ENCODE data around the gene PLPPR4.
"Not testable (repeated sequence)": the region's sequence is repeated elsewhere in the genome, so short reads cannot be mapped to it uniquely, and the experiment has no call there.

Gene PLPPR4

GRCh38 chr1:99264201-99265021 is at the start of gene PLPPR4:
PLPPR4 (plus strand) TSS chr1:99264492; CDS start chr1:99264594, 102 bp downstream.
- intact Hi-C loops (cut with DNase I): loop anchor here (10.0 kb wide), 1 partner anchor 190 kb away; no protein-coding TSS in a partner anchor
- peak; percentile 6 to 85 (median 64) for DNase-seq

GRCh38 chr1:99216956-99217355 is 47.3 kb upstream of the PLPPR4 start:
- intact Hi-C loops (cut with DNase I): no loop called here
- DNase-seq: no peak

- intact Hi-C loops (cut with DNase I): no loop called here
- no peak for DNase-seq
Observed at GRCh38 chr1:99217599-99217998, 46.7 kb upstream of the PLPPR4 start.

- intact Hi-C loops (cut with DNase I): no loop called here
- no peak for DNase-seq
Observed at GRCh38 chr1:99218572-99218971, 45.7 kb upstream of the PLPPR4 start.

GRCh38 chr1:99218999-99219398 is 45.3 kb upstream of the PLPPR4 start:
- no peak for DNase-seq
- intact Hi-C loops (cut with DNase I): no loop called here

GRCh38 chr1:99227056-99227897 is 37.0 kb upstream of the PLPPR4 start:
- intact Hi-C loops (cut with DNase I): no loop called here
- DNase-seq: no peak

GRCh38 chr1:99228153-99228552 is 36.1 kb upstream of the PLPPR4 start:
- intact Hi-C loops (cut with DNase I): no loop called here
- no peak for DNase-seq

- DNase-seq: no peak
- intact Hi-C loops (cut with DNase I): no loop called here
Observed at GRCh38 chr1:99229122-99229521, 35.2 kb upstream of the PLPPR4 start.

- DNase-seq: no peak
- intact Hi-C loops (cut with DNase I): no loop called here
Observed at GRCh38 chr1:99230695-99231094, 33.6 kb upstream of the PLPPR4 start.

GRCh38 chr1:99232172-99232571 is 32.1 kb upstream of the PLPPR4 start:
- intact Hi-C loops (cut with DNase I): no loop called here
- no peak for DNase-seq

GRCh38 chr1:99233446-99233845 is 30.8 kb upstream of the PLPPR4 start:
- intact Hi-C loops (cut with DNase I): no loop called here
- no peak for DNase-seq

- DNase-seq: no peak
Observed at GRCh38 chr1:99236756-99237155, 27.5 kb upstream of the PLPPR4 start.

GRCh38 chr1:99239690-99240089 is 24.6 kb upstream of the PLPPR4 start:
- DNase-seq: no peak
- intact Hi-C loops (cut with DNase I): no loop called here

More at GRCh38 chr1:99236756-99237155, 27.5 kb upstream of the PLPPR4 start:
- intact Hi-C loops (cut with DNase I): no loop called here

- intact Hi-C loops (cut with DNase I): no loop called here
- no peak for DNase-seq
Observed at GRCh38 chr1:99240621-99241020, 23.7 kb upstream of the PLPPR4 start.

- intact Hi-C loops (cut with DNase I): no loop called here
- DNase-seq: no peak
Observed at GRCh38 chr1:99246152-99246551, 18.1 kb upstream of the PLPPR4 start.

- intact Hi-C loops (cut with DNase I): no loop called here
- DNase-seq: no peak
Observed at GRCh38 chr1:99247199-99247598, 17.1 kb upstream of the PLPPR4 start.

GRCh38 chr1:99250728-99251127 is 13.6 kb upstream of the PLPPR4 start:
- intact Hi-C loops (cut with DNase I): no loop called here
- no peak for DNase-seq

GRCh38 chr1:99251308-99251707 is 13.0 kb upstream of the PLPPR4 start:
- intact Hi-C loops (cut with DNase I): no loop called here
- DNase-seq: no peak

GRCh38 chr1:99252630-99253029 is 11.7 kb upstream of the PLPPR4 start:
- intact Hi-C loops (cut with DNase I): no loop called here
- DNase-seq: peak in 4 of 42 donors; percentile 7 to 38 (median 8)

- intact Hi-C loops (cut with DNase I): loop anchor here (10.0 kb wide), 1 partner anchor 194 kb away; no protein-coding TSS in a partner anchor
- DNase-seq: not testable (repeated sequence)
Observed at GRCh38 chr1:99260402-99260801, 3.9 kb upstream of the PLPPR4 start.

All from head of caudate nucleus (tissue), 42 donors.